ENCODE data around the gene SLC25A46.

DNA sequence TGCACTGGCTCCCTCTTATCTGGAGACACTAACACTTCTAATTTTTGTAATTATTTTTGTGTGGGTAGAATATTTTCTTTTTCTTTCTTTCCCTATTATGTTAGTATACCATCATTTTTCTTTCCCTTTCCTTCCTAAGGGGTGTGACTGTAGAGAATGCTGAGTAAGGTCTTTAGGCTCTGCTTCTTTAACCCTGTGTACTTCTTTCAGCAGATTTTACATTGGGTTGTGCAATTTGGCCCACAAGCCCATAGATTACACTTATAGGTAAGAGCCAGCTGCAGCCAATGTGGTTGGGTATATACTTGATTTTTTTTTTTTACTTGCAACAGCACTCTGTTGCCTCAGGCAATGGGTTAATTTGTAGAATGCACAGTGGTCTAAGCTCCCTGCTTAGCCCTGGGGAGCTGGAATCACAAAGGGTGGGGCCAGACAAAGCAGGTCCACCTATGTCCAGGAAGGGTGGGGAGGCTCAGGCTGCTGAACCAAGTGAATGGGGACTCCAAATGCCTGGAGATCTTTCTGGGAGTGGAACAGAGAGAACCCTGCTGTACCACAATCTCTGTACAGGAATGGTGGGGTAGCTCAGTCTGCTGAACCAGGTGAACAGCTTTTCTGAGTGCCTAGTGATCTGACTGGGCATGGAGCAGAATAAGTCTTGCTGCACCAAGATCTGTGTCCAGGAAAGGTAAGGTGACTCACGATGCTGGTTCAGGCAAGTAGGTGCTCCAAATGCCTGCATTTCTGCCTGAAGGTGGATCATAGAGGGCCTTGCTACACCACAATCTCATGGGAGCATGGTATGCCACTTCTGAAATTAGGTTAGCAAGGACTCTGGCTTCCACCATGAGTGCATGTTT is 64.9 kb downstream of the SLC25A46 start:
- TF ChIP-seq ZBTB7A (tag by site-specific recombination; IDR thresholded peaks at IDR 0.05; ENCODE audit: low read depth) (no peak), ZNF830 (tag by site-specific recombination; IDR thresholded peaks at IDR 0.05; ENCODE audit: low read depth) (no peak), ZNF274 (IDR thresholded peaks at IDR 0.05; ENCODE audit: low read length) (no peak), ZNF274 (tag by site-specific recombination; IDR thresholded peaks at IDR 0.05; ENCODE audit: borderline replicate concordance) (no peak), ZNF777 (tag by site-specific recombination; IDR thresholded peaks at IDR 0.05; ENCODE audit: borderline replicate concordance) (no peak)
- TF ChIP-seq, protein P1, sequence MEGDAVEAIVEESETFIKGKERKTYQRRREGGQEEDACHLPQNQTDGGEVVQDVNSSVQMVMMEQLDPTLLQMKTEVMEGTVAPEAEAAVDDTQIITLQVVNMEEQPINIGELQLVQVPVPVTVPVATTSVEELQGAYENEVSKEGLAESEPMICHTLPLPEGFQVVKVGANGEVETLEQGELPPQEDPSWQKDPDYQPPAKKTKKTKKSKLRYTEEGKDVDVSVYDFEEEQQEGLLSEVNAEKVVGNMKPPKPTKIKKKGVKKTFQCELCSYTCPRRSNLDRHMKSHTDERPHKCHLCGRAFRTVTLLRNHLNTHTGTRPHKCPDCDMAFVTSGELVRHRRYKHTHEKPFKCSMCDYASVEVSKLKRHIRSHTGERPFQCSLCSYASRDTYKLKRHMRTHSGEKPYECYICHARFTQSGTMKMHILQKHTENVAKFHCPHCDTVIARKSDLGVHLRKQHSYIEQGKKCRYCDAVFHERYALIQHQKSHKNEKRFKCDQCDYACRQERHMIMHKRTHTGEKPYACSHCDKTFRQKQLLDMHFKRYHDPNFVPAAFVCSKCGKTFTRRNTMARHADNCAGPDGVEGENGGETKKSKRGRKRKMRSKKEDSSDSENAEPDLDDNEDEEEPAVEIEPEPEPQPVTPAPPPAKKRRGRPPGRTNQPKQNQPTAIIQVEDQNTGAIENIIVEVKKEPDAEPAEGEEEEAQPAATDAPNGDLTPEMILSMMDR (tag by site-specific recombination; IDR thresholded peaks at IDR 0.05), result no peak

Measured in HEK293 (cell line).